ENCODE measurements around the gene GORASP2.

GORASP2 gene

DNA sequence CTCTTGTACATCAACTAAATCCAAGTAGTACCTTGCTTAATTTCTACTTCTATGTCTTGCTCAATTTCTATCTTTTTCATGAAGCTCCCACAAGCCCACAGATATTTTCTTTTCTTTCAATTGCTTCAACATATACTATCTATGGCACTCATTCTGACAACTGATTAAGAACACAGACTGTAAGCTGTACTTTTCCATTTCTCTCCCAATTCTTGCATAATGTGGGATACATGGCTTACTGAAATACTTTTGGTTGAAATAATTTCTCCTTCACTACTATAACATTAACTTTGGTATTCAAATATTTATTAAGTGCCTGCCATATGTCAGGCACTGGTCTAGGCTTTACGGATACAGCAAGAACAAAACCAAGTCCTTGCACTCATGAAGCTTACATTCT lies 84.8 kb downstream of the GORASP2 start:
- Histone ChIP-seq H3K4me3 (ENCODE audit: low read length) (no peak overlapping the region), H3K9me3 (replicated peaks; ENCODE audit: insufficient read depth, low read length) (no peaks in the 10 kb centered on the region), H3K9me2 (replicated peaks; ENCODE audit: insufficient read depth, low read length) (no peaks in the 10 kb centered on the region), H3F3A (ENCODE audit: insufficient read depth, low read length) (no peaks in the 10 kb centered on the region), H3K4me2 (ENCODE audit: low read depth, low read length) (no peak overlapping the region), H4K20me1 (ENCODE audit: insufficient read depth, low read length) (no peaks in the 10 kb centered on the region), H3K36me3 (replicated peaks; ENCODE audit: insufficient read depth, low read length) (no peaks in the 10 kb centered on the region), H3K27ac (ENCODE audit: low read length) (no peak overlapping the region), H3K79me2 (ENCODE audit: low read length) (no peaks in the 10 kb centered on the region), H3K27me3 (replicated peaks; ENCODE audit: insufficient read depth, low read length) (no peaks in the 10 kb centered on the region), H2AFZ (ENCODE audit: low read length) (no peak overlapping the region), H3K9ac (ENCODE audit: low read length) (no peak overlapping the region), H3K4me1 (ENCODE audit: low read length) (no peaks in the 10 kb centered on the region)
- no peak for DNase-seq
- TF ChIP-seq EZH2phosphoT487 (IDR thresholded peaks at IDR 0.05; ENCODE audit: low read length) (no peak), EZH2 (optimal IDR thresholded peaks at IDR 0.05; ENCODE audit: low read depth, low read length) (no peak)
- TF ChIP-seq, protein P1, sequence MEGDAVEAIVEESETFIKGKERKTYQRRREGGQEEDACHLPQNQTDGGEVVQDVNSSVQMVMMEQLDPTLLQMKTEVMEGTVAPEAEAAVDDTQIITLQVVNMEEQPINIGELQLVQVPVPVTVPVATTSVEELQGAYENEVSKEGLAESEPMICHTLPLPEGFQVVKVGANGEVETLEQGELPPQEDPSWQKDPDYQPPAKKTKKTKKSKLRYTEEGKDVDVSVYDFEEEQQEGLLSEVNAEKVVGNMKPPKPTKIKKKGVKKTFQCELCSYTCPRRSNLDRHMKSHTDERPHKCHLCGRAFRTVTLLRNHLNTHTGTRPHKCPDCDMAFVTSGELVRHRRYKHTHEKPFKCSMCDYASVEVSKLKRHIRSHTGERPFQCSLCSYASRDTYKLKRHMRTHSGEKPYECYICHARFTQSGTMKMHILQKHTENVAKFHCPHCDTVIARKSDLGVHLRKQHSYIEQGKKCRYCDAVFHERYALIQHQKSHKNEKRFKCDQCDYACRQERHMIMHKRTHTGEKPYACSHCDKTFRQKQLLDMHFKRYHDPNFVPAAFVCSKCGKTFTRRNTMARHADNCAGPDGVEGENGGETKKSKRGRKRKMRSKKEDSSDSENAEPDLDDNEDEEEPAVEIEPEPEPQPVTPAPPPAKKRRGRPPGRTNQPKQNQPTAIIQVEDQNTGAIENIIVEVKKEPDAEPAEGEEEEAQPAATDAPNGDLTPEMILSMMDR (IDR thresholded peaks at IDR 0.05; ENCODE audit: low read length): no peak

DNA sequence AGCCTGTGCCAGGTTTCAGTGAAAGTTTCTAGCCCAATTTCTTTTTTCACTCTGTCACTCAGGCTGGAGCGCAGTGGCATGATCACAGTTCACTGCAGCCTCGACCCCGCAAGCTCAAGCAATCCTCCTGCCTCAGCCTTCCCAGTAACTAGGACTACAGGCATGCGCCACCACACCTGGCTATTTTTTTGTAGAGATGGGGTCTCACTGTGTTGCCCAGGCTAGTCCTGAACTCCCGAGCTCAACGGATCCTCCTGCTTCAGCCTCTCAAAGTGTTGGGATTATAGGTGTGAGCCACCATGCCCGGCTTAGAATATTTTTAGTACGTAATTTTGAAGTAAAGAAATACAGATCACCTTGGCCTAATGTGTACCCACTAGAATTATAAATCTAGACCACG lies 87.1 kb downstream of the GORASP2 start:
- Histone ChIP-seq H3K4me3 (ENCODE audit: low read length) (no peak overlapping the region), H3K4me2 (ENCODE audit: low read depth, low read length) (no peak overlapping the region), H2AFZ (ENCODE audit: low read length) (no peak overlapping the region), H3F3A (ENCODE audit: insufficient read depth, low read length) (no peaks in the 10 kb centered on the region), H3K79me2 (ENCODE audit: low read length) (no peaks in the 10 kb centered on the region), H3K36me3 (replicated peaks; ENCODE audit: insufficient read depth, low read length) (no peaks in the 10 kb centered on the region), H3K4me1 (ENCODE audit: low read length) (no peaks in the 10 kb centered on the region), H4K20me1 (ENCODE audit: insufficient read depth, low read length) (no peaks in the 10 kb centered on the region), H3K9me2 (replicated peaks; ENCODE audit: insufficient read depth, low read length) (no peaks in the 10 kb centered on the region), H3K9ac (ENCODE audit: low read length) (no peak overlapping the region), H3K27me3 (replicated peaks; ENCODE audit: insufficient read depth, low read length) (no peaks in the 10 kb centered on the region), H3K9me3 (replicated peaks; ENCODE audit: insufficient read depth, low read length) (no peaks in the 10 kb centered on the region), H3K27ac (ENCODE audit: low read length) (no peak overlapping the region)
- TF ChIP-seq EZH2phosphoT487 (IDR thresholded peaks at IDR 0.05; ENCODE audit: low read length): no peak
- TF ChIP-seq, protein P1 (IDR thresholded peaks at IDR 0.05; ENCODE audit: low read length): no peak
- TF ChIP-seq EZH2 (optimal IDR thresholded peaks at IDR 0.05; ENCODE audit: low read depth, low read length): no peak
- DNase-seq: no peak

Data from MM.1S (cell line).